Skin epidermis (tissue), 12 donors: Measurements from ENCODE around the gene BCAT1.

ENCODE experiments used
- H3K27ac ChIP-seq, 21 experiments: fragments of 200-600 bp; sonication (generic) in 11 of 21; one replicate each; pipeline ENCODE4 v1.5.0; 2020; ENCODE audit warnings: mild to moderate bottlenecking in 3 of 21, inconsistent platforms in 2 of 21, moderate library complexity in 2 of 21
- H3K4me3 ChIP-seq, 7 experiments: fragments of 200-600 bp; sonication (generic) in 2 of 7; one replicate each; pipeline ENCODE4 v1.5.0; 2020; ENCODE audit warnings: inconsistent platforms in 2 of 7, mild to moderate bottlenecking in 2 of 7, moderate library complexity in 1 of 7

Gene BCAT1

GRCh38 chr12:24948757-24949722, at the start of gene BCAT1:
BCAT1 (minus strand) TSS chr12:24949101; CDS start chr12:24948932, 169 bp downstream.
- H3K27ac ChIP-seq = peak within 1 kb of the TSS in 9 of 21 experiments; percentile 20 to 74 (median 52)
- H3K4me3 ChIP-seq = peak within 1 kb of the TSS; percentile 27 to 49 (median 42)

- peak overlapping the region in 3 of 21 experiments; percentile 5 to 18 (median 16) for H3K27ac ChIP-seq
- H3K4me3 ChIP-seq = no peak overlapping the region
Measured at GRCh38 chr12:24997970-24998582, 49.2 kb upstream of the BCAT1 start.

- Histone ChIP-seq H3K27ac (peak overlapping the region in 3 of 21 experiments; percentile 16 to 47 (median 18)), H3K4me3 (no peak overlapping the region)
Measured at GRCh38 chr12:24997496-24997895, 48.6 kb upstream of the BCAT1 start.

- peak overlapping the region in 1 of 21 experiments; percentile 47 for H3K27ac ChIP-seq
- H3K4me3 ChIP-seq = no peak overlapping the region
Measured at GRCh38 chr12:24996820-24997219, 47.9 kb upstream of the BCAT1 start.

GRCh38 chr12:24996102-24996797, 47.3 kb upstream of the BCAT1 start:
- no peak overlapping the region for H3K4me3 ChIP-seq
- H3K27ac ChIP-seq = no peak overlapping the region

GRCh38 chr12:24993793-24994192, 44.9 kb upstream of the BCAT1 start:
- Histone ChIP-seq H3K27ac (no peak overlapping the region), H3K4me3 (no peak overlapping the region)

- H3K4me3 ChIP-seq = no peak overlapping the region
Measured at GRCh38 chr12:24991209-24992049, 42.5 kb upstream of the BCAT1 start.

GRCh38 chr12:24989216-24989615, 40.3 kb upstream of the BCAT1 start:
- Histone ChIP-seq H3K27ac (no peak overlapping the region), H3K4me3 (no peak overlapping the region)

More at GRCh38 chr12:24991209-24992049, 42.5 kb upstream of the BCAT1 start:
- H3K27ac ChIP-seq = no peak overlapping the region

- Histone ChIP-seq H3K4me3 (no peak overlapping the region), H3K27ac (no peak overlapping the region)
Measured at GRCh38 chr12:24982250-24982649, 33.3 kb upstream of the BCAT1 start.

- H3K27ac ChIP-seq = no peak overlapping the region
- no peak overlapping the region for H3K4me3 ChIP-seq
Measured at GRCh38 chr12:24979976-24980730, 31.3 kb upstream of the BCAT1 start.

GRCh38 chr12:24979329-24979728, 30.4 kb upstream of the BCAT1 start:
- H3K4me3 ChIP-seq = no peak overlapping the region
- no peak overlapping the region for H3K27ac ChIP-seq

GRCh38 chr12:24977711-24978110, 28.8 kb upstream of the BCAT1 start:
- H3K4me3 ChIP-seq = no peak overlapping the region
- no peak overlapping the region for H3K27ac ChIP-seq

GRCh38 chr12:24977060-24977459, 28.2 kb upstream of the BCAT1 start:
- no peak overlapping the region for H3K27ac ChIP-seq
- H3K4me3 ChIP-seq = no peak overlapping the region

GRCh38 chr12:24975425-24975824, 26.5 kb upstream of the BCAT1 start:
- H3K27ac ChIP-seq = no peak overlapping the region
- H3K4me3 ChIP-seq = no peak overlapping the region

GRCh38 chr12:24974216-24974615, 25.3 kb upstream of the BCAT1 start:
- Histone ChIP-seq H3K27ac (no peak overlapping the region), H3K4me3 (no peak overlapping the region)

- no peak overlapping the region for H3K27ac ChIP-seq
- H3K4me3 ChIP-seq = no peak overlapping the region
Measured at GRCh38 chr12:24972078-24972477, 23.2 kb upstream of the BCAT1 start.

- H3K27ac ChIP-seq = no peak overlapping the region
- H3K4me3 ChIP-seq = no peak overlapping the region
Measured at GRCh38 chr12:24970177-24970576, 21.3 kb upstream of the BCAT1 start.

- H3K27ac ChIP-seq = no peak overlapping the region
Measured at GRCh38 chr12:24966951-24967564, 18.2 kb upstream of the BCAT1 start.

More at GRCh38 chr12:24966951-24967564, 18.2 kb upstream of the BCAT1 start:
- no peak overlapping the region for H3K4me3 ChIP-seq
